H1 (cell line): ENCODE data around the gene POLR2J. TPM values are rescaled to one million over a fixed set of nuclear protein-coding genes. Genes with fewer than 3 reads are reported as not detected.
"Not testable (repeated sequence)": the region's sequence is repeated elsewhere in the genome, so short reads cannot be mapped to it uniquely, and the experiment has no call there.

Experiments
- CTCF ChIA-PET: fragments of 300-600 bp; sonication (Branson Sonifier 250); formaldehyde crosslinking; loops from one replicate; lab custom pipeline; 2021; ENCODE audit not compliant: partially characterized antibody; lab: Charles Lee
- POLR2A ChIA-PET: fragments of 300-600 bp; sonication (Branson Sonifier 250); formaldehyde crosslinking; loops from one replicate; lab custom pipeline; 2021; ENCODE audit warnings: inconsistent platforms; ENCODE audit not compliant: partially characterized antibody; lab: Charles Lee
- DNase-seq, 2 experiments: peaks; one replicate each; pipeline versions ENCODE4 v3.0.0 to v3.0.0-alpha.2; 2010 to 2022; ENCODE audit warnings: low spot score in 2 of 2, low read depth in 1 of 2, mixed read lengths in 1 of 2
- FAIRE-seq: peaks from 2 replicates; lab custom pipeline; 2011; peaks lifted over from hg19 to GRCh38; lab: Jason Lieb, UNC
- H2AFZ ChIP-seq: 2 replicates; pipeline ENCODE4 v1.8.1; 2012; ENCODE audit warnings: low read length, inconsistent platforms
- H2AK5ac ChIP-seq: 2 replicates; pipeline ENCODE4 v1.6.1; 2013; ENCODE audit warnings: low read depth, low read length
- H2BK120ac ChIP-seq: replicated peaks from 2 replicates; pipeline ENCODE3; 2013; ENCODE audit warnings: low read depth, low read length, inconsistent platforms
- H2BK12ac ChIP-seq: 2 replicates; pipeline ENCODE4 v1.6.1; 2013; ENCODE audit warnings: low read depth, low read length
- H2BK15ac ChIP-seq: 2 replicates; pipeline ENCODE4 v1.6.1; 2013; ENCODE audit warnings: low read length
- H2BK20ac ChIP-seq: 2 replicates; pipeline ENCODE4 v1.6.1; 2013; ENCODE audit warnings: low read length
- H2BK5ac ChIP-seq: 2 replicates; pipeline ENCODE4 v1.6.1; 2013; ENCODE audit warnings: low read depth, low read length
- H3K14ac ChIP-seq: 2 replicates; pipeline ENCODE4 v1.6.1; 2013; ENCODE audit warnings: inconsistent platforms; ENCODE audit not compliant: insufficient read length
- H3K18ac ChIP-seq: 2 replicates; pipeline ENCODE4 v1.6.1; 2013; ENCODE audit warnings: low read length; ENCODE audit errors: extremely low read depth
- H3K23ac ChIP-seq: 2 replicates; pipeline ENCODE4 v1.6.1; 2013; ENCODE audit warnings: inconsistent platforms; ENCODE audit not compliant: insufficient read length
- H3K23me2 ChIP-seq: 2 replicates; pipeline ENCODE4 v1.6.1; 2013; ENCODE audit warnings: low read depth, low read length
- H3K27ac ChIP-seq: 2 replicates; pipeline ENCODE4 v1.6.1; 2011; ENCODE audit warnings: low read depth, low read length, inconsistent platforms
- H3K27me3 ChIP-seq, 4 experiments: replicated peaks in 1 of 4; 1 replicate in 1 of 4; 2 replicates in 3 of 4; pipeline versions ENCODE4 v1.6.1 to v1.8.1; 2011 to 2013; ENCODE audit warnings: low read length in 3 of 4, mild to moderate bottlenecking in 3 of 4, inconsistent platforms in 2 of 4, mixed read lengths in 2 of 4, moderate library complexity in 1 of 4; ENCODE audit not compliant: control insufficient read depth in 3 of 4, insufficient read depth in 3 of 4; ENCODE audit errors: extremely low read depth in 1 of 4
- H3K36me3 ChIP-seq, 4 experiments: 2 replicates each; pipeline versions ENCODE4 v1.6.1 to v1.8.1; 2011 to 2013; ENCODE audit warnings: mild to moderate bottlenecking in 4 of 4, low read length in 3 of 4, moderate library complexity in 2 of 4, control low read depth in 1 of 4, inconsistent platforms in 1 of 4; ENCODE audit not compliant: insufficient read depth in 4 of 4, control insufficient read depth in 2 of 4
- H3K4ac ChIP-seq: replicated peaks from 2 replicates; pipeline ENCODE3; 2013; ENCODE audit warnings: low read length, low read depth, mixed read lengths, inconsistent platforms; ENCODE audit not compliant: insufficient read length
- H3K4me1 ChIP-seq, 4 experiments: replicated peaks in 1 of 4; 1 replicate in 1 of 4; 2 replicates in 3 of 4; pipeline versions ENCODE4 v1.6.1 to v1.8.1; 2011 to 2013; ENCODE audit warnings: low read length in 3 of 4, inconsistent platforms in 2 of 4, mixed read lengths in 1 of 4; ENCODE audit not compliant: insufficient read depth in 4 of 4, control insufficient read depth in 3 of 4
- H3K4me2 ChIP-seq, 2 experiments: 2 replicates each; pipeline versions ENCODE4 v1.6.1 to v1.8.1; 2011 to 2013; ENCODE audit warnings: low read depth in 2 of 2, low read length in 2 of 2, control low read depth in 1 of 2, inconsistent platforms in 1 of 2, mild to moderate bottlenecking in 1 of 2; ENCODE audit not compliant: insufficient read depth in 1 of 2
- H3K4me3 ChIP-seq, 4 experiments: fragments of 200-600, 300-600 bp in 1 of 4; sonication (generic), shearing (Covaris generic), sonication (Bioruptor Twin) in 1 of 4; 2 replicates each; pipeline versions ENCODE4 v1.5.1 to v1.8.1; 2011 to 2016; ENCODE audit warnings: low read length in 4 of 4, low read depth in 3 of 4, control low read depth in 2 of 4, inconsistent platforms in 2 of 4, mild to moderate bottlenecking in 2 of 4, mixed read lengths in 1 of 4, moderate library complexity in 1 of 4; ENCODE audit not compliant: insufficient read depth in 2 of 4; ENCODE audit errors: extremely low read depth in 1 of 4
- H3K56ac ChIP-seq: replicated peaks from 2 replicates; pipeline ENCODE3; 2013; ENCODE audit warnings: low read depth, mild to moderate bottlenecking, mixed read lengths, low read length, inconsistent platforms; ENCODE audit not compliant: insufficient read length
- H3K79me1 ChIP-seq: 2 replicates; pipeline ENCODE4 v1.6.1; 2013; ENCODE audit warnings: low read depth, low read length, control low read depth
- H3K79me2 ChIP-seq, 2 experiments: 2 replicates each; pipeline versions ENCODE4 v1.6.1 to v1.8.1; 2012 to 2013; ENCODE audit warnings: low read length in 2 of 2, mild to moderate bottlenecking in 2 of 2, inconsistent platforms in 1 of 2; ENCODE audit not compliant: insufficient read depth in 2 of 2, control insufficient read depth in 1 of 2
- H3K9ac ChIP-seq, 4 experiments: replicated peaks in 1 of 4; 1 replicate in 1 of 4; 2 replicates in 3 of 4; pipeline versions ENCODE4 v1.6.1 to v1.8.1; 2011 to 2013; ENCODE audit warnings: low read depth in 3 of 4, low read length in 3 of 4, control low read depth in 2 of 4, mild to moderate bottlenecking in 2 of 4, moderate library complexity in 2 of 4, inconsistent platforms in 1 of 4; ENCODE audit errors: extremely low read depth in 1 of 4
- H3K9me3 ChIP-seq, 2 experiments: 2 replicates each; pipeline versions ENCODE4 v1.6.1 to v1.8.1; 2012 to 2013; ENCODE audit warnings: mild to moderate bottlenecking in 2 of 2, moderate library complexity in 2 of 2, control low read depth in 1 of 2, inconsistent platforms in 1 of 2, low read depth in 1 of 2, low read length in 1 of 2, mixed read lengths in 1 of 2; ENCODE audit not compliant: insufficient read depth in 2 of 2
- H4K20me1 ChIP-seq, 2 experiments: replicated peaks in 1 of 2; 2 replicates each; pipeline versions ENCODE3 to v1.8.1; 2011 to 2013; ENCODE audit warnings: inconsistent platforms in 2 of 2, low read length in 2 of 2, mild to moderate bottlenecking in 1 of 2; ENCODE audit not compliant: insufficient read depth in 2 of 2, control insufficient read depth in 1 of 2
- H4K5ac ChIP-seq: 2 replicates; pipeline ENCODE4 v1.6.1; 2013; ENCODE audit warnings: low read length, low read depth, mixed read lengths, inconsistent platforms; ENCODE audit not compliant: insufficient read length
- H4K8ac ChIP-seq: 2 replicates; pipeline ENCODE4 v1.8.0; 2013; ENCODE audit warnings: mild to moderate bottlenecking, moderate library complexity, low read length, inconsistent platforms; ENCODE audit not compliant: insufficient read depth; ENCODE audit errors: extremely low read depth
- H4K91ac ChIP-seq: replicated peaks from 2 replicates; pipeline ENCODE3; 2013; ENCODE audit warnings: low read length, mixed read lengths, inconsistent platforms; ENCODE audit not compliant: insufficient read length
- WGBS, 2 experiments: shearing (Covaris generic) in 1 of 2; methylation state at CpG; one replicate each; pipeline versions ENCODE4 v1.1.6 to v1.1.7; 2013 to 2015; ENCODE audit warnings: low lambda C conversion rate in 2 of 2, mixed read lengths in 2 of 2, inconsistent platforms in 1 of 2, low coverage in 1 of 2, missing lambda C conversion rate in 1 of 2; ENCODE audit not compliant: insufficient replicate concordance in 2 of 2, insufficient coverage in 1 of 2, insufficient read length in 1 of 2; ENCODE audit errors: extremely low coverage in 1 of 2, missing lambda C conversion rate in 1 of 2; 5-methylcytosine and 5-hydroxymethylcytosine counted together
- polyA plus RNA-seq, 7 experiments: library from polyadenylated mRNA; depleted of rRNA in 3 of 7; stranded (reverse) in 5 of 7; unstranded in 2 of 7; fragments of >200 nt in 5 of 7; fragments of 200-250 nt in 2 of 7; gene quantifications; 1 replicate in 5 of 7; 2 replicates in 1 of 7; 4 replicates in 1 of 7; pipeline versions ENCODE4 v1.2.1 to v1.2.3, GENCODE V29; 2011 to 2013; ENCODE audit warnings: missing spikeins in 2 of 7, mixed read lengths in 2 of 7
- total RNA-seq: library from RNA; stranded (reverse); fragmentation: NEBNext Ultra II Directional; extraction: Animal tissue kit (Norgen Biotek cat#: 25700); gene quantifications from 2 replicates; pipeline ENCODE4 v1.2.1, GENCODE V29; 2021

Gene POLR2J
- total and polyA plus RNA-seq, 2 of the 8 experiments (the other 6 are each of a cell fraction or from before 2014, with no cell fraction given) = 54.1 to 113 TPM

- H3K4ac ChIP-seq, H2AK5ac ChIP-seq, H3K4me1 ChIP-seq, H2BK5ac ChIP-seq, POLR2A ChIA-PET, H3K9me3 ChIP-seq, H3K18ac ChIP-seq, H2BK120ac ChIP-seq, H3K23ac ChIP-seq, H3K4me3 ChIP-seq, H4K8ac ChIP-seq, H3K27ac ChIP-seq, H4K5ac ChIP-seq, H3K36me3 ChIP-seq, H2BK20ac ChIP-seq, H4K20me1 ChIP-seq, H3K4me2 ChIP-seq, H4K91ac ChIP-seq, CTCF ChIA-PET, H2AFZ ChIP-seq, H3K79me2 ChIP-seq, H3K14ac ChIP-seq, H3K23me2 ChIP-seq, FAIRE-seq, H3K9ac ChIP-seq, H3K79me1 ChIP-seq, H2BK12ac ChIP-seq, H2BK15ac ChIP-seq, H3K27me3 ChIP-seq, H3K56ac ChIP-seq: not testable (repeated sequence)
- peak in 1 of 2 experiments; percentile 48 for DNase-seq
- 91% methylated on average over 1 of the region's 8 CpGs; no CpG with 5 or more reads in 1 of the 2 experiments for WGBS, 2 experiments
Observed at GRCh38 chr7:102527182-102527581, 48.5 kb upstream of the POLR2J start.

- H3K36me3 ChIP-seq, H3K4me2 ChIP-seq, H2BK12ac ChIP-seq, H4K91ac ChIP-seq, H3K4me1 ChIP-seq, H3K9ac ChIP-seq, H3K79me2 ChIP-seq, H3K4me3 ChIP-seq, H4K8ac ChIP-seq, H3K79me1 ChIP-seq, H3K23ac ChIP-seq, H2AFZ ChIP-seq, CTCF ChIA-PET, FAIRE-seq, H2BK15ac ChIP-seq, H3K4ac ChIP-seq, H3K56ac ChIP-seq, H3K27ac ChIP-seq, H3K9me3 ChIP-seq, H3K23me2 ChIP-seq, H2BK120ac ChIP-seq, H2AK5ac ChIP-seq, H3K14ac ChIP-seq, H3K18ac ChIP-seq, H4K5ac ChIP-seq, H4K20me1 ChIP-seq, H3K27me3 ChIP-seq, H2BK20ac ChIP-seq, H2BK5ac ChIP-seq, POLR2A ChIA-PET: not testable (repeated sequence)
- WGBS, 2 experiments = 100% methylated on average over 1 of the region's 2 CpGs; no CpG with 5 or more reads in 1 of the 2 experiments
- DNase-seq = peak in 1 of 2 experiments; percentile 51
Observed at GRCh38 chr7:102524803-102525202, 46.1 kb upstream of the POLR2J start.
